CD4-positive, alpha-beta T cell treated with Interleukin-17A for 1 hour (primary cell): ENCODE data around the gene COCH.
"Not testable (repeated sequence)": the region's sequence is repeated elsewhere in the genome, so short reads cannot be mapped to it uniquely, and the experiment has no call there.

ENCODE experiments used
- DNase-seq: peaks from one replicate; pipeline ENCODE4 v3.0.0-alpha.2; 2020

The COCH gene

GRCh38 chr14:30876692-30877091, 2.3 kb downstream of the COCH start:
- no peak for DNase-seq

GRCh38 chr14:30882431-30882830, 8.1 kb downstream of the COCH start:
- no peak for DNase-seq

- DNase-seq = no peak
These were observed 9.3 kb downstream of the COCH start for GRCh38 chr14:30883508-30884294.

DNA sequence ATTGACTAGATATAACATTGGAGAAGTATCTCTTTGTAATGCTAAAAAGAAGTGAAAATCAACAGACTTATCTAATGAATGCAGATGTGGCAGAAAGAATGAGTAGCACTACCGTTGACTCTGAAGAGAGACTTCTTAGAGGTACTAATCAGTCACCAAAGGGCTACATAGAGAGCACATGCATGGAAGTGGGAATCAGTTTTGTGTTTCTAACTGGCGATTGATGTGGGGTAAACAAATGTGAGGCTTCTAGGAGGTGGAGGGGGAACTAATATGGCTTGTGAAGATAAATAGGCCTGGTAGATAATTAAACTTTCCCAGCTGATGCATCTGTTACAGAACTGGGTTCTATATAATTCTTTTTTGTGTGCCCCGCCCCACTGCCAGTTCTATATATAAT, 10.5 kb downstream of the COCH start:
- no peak for DNase-seq

DNA sequence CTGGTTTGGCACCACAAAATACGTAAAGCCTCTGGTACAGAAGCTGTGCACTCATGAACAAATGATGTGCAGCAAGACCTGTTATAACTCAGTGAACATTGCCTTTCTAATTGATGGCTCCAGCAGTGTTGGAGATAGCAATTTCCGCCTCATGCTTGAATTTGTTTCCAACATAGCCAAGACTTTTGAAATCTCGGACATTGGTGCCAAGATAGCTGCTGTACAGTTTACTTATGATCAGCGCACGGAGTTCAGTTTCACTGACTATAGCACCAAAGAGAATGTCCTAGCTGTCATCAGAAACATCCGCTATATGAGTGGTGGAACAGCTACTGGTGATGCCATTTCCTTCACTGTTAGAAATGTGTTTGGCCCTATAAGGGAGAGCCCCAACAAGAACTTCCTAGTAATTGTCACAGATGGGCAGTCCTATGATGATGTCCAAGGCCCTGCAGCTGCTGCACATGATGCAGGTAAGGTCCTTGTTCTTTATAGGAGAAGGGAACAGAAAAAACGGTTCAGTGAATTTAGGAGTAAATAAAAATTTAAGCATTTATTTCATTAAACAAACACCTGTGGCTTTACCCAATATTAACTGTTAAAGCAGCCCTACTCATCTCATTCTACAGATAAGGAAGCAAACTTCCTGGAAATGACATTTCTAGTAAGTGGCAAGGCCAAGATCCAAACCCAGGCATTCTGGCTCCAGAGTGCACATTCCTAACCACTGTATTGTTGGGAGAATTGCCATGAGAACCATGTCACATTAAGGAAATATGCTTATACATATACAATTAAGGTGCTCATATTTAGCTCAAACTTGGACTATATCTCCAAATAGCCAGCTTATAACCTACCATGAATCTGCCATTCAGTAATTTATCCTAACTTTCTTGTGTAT, 11.7 kb downstream of the COCH start:
- no peak for DNase-seq

DNA sequence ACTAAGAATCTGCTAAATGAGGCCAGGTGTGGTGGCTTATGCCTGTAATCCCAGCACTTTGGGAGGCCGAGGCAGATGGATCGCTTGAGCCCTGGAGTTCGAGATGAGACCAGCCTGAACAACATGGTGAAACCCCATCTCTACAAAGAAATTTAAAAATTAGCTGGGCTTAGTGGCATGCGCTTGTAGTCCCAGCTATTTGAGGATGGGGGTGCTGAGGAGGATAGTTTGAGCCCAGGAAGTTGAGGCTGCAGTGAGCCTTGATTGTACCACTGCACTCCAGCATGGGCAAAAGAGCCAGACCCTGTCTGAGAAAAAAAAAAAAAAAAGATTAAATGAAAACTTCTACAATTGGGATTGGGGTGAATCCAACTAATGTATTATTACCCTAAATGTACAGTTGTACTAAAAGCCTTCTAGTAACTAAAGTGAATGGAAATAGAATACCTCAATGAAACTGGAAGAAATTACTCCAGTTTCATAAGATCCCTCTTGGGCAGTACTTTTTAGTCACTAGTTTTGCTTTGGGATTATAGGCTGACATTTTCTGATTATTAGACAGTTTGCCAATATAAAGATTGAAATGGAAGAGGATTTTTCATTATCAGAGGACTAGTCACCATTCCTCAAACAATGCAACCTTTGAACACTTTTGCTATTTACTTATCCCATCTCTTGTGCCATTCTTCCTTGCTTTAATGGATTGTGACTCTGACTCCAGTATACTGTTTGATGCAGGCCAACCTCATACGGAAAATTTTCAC, 14.3 kb downstream of the COCH start:
- DNase-seq = no peak

DNA sequence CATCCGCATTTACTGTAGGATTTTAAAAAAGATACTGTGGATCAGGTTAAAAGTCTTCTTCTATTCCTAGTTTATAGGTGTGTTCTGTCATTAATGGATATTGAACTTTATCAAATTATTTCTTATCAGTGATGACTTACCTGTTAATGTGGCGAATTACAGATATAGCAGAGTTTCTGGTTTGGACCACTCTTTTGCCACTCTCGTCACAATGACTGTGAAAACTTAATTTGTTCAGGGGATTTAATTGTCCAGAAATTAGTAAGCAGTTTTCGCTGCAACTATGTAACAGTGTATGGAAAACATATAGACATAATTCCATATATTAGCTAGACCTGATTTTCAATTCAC, 14.9 kb downstream of the COCH start:
- no peak for DNase-seq

- DNase-seq = no peak
These were observed 19.5 kb downstream of the COCH start for GRCh38 chr14:30893819-30894218.

DNA sequence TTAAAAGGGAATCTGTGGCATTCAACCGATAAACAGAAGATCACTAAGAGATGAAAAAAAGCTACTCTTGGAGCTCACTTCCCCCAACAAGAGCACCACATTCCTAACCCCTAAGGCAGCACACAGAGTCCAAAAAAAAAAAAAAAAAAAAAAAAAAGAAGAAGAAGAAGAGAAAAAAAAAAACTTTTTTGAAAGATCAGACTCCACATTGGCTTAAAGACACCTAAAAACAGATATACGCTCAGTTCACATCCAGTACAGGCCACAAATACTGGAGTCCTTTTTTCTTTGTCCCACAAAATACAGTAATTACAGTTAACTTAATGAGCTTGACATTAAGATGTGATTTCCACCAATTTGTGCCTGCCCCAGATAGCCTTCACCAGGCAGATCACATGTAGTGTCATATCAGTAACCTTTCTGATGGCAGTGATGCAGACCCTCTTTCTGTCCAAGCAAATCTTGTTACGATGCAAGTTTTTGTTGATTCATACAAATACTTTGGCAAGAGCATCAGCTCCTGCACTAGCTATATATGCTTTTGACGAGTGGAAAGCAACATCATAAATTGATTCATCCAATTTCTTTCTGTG, 20.7 kb downstream of the COCH start:
- DNase-seq = no peak

DNA sequence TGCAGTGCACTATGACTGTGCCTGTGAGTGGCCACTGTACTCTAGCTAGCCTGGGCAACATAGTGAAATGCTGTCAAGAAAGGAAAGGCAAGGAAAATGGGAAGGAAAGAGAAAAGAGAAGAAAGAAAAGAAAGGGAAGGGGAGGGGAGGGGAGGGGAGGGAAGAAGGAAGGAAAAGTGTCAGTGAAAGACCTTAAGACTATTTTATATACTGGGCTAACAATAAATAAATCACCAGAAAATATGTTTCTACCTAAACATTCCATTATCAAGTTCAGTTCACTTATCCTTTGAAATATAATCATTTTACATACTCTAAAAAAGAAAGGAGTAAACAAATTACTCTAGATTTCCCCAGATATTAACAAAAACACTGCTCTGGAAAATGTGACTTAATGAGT, 22.1 kb downstream of the COCH start:
- no peak for DNase-seq

- not testable (repeated sequence) for DNase-seq
These were observed 22.8 kb downstream of the COCH start for GRCh38 chr14:30897121-30897520.

DNA sequence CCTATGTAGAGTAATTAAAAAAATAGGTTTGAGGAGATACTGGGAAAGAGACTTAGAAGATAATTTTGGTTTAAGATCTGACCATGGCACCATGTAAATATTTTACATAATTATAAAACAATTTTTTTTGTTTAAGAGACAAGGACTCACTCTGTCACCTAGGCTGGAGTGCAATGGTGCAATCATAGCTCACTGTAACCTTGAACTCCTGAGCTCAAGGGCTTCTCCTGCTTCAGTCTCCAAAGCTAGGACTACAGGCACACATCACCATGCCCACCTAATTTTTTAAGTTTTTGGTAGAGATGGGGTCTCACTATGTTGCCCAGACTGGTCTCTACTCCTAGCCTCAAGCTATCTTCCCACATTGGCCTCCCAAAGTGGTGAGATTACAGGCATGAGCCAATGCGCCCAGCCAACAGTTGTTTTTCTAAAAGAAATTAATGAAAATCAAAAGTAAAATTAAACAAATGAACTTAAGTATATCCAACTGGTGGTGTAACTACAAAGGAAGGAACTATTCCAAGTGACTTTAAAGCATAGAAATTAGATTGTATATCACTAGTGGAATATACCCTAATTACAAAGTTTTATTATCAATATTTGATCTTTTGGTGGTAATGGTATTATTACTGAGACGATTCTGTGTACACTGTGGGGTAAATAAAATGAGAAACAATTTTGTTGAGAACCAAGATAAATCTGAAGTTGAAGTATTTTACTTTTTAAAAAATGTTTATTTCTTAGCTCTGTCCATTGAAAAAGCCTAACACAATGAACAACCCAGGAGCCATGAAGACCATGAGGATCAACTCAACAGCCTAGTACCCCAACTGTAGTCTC, 29.1 kb downstream of the COCH start:
- no peak for DNase-seq

DNA sequence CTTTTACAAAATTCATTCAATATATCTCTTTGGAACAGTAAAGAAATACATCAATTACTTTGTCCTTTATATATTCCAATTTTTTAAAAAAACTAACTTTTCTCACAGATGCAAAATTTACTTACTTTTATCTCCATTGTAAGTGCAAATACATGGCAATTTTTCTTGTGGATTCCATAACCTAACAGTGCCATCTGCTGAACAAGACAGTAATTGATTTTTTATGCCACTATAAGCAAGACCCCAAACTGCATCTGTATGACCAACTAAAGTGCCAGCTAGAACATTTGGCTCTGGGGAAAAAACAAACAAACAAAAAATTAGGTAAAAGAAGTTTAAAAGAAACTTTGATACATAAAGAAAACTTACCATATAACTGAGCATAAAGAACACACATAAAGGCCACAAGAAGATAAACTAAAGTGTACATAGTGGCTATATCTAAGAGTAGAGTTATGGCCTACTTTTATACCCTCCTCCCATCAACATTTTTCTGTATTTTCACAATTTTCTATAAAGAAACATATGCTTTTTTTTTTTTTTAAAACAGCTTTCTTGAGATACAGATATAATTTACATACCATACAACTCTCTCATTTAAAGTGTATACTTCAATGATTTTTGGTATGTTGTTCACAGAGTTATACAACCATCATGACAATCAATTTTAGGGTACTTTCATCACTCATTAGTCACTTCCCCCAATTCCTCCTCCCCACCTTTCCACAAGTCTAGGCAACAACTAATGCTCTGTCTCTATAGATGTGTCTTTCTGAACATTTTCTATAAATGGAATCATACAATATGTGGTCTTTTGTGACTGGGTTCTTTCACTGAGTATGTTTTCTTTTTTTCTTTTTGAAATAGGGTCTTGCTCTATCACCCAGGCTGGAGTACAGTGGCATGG, 32.6 kb downstream of the COCH start:
- DNase-seq = peak; percentile 19

GRCh38 chr14:30907659-30908057, 33.3 kb downstream of the COCH start:
- no peak for DNase-seq

GRCh38 chr14:30908826-30909225, 34.5 kb downstream of the COCH start:
- no peak for DNase-seq

GRCh38 chr14:30914812-30915211, 40.5 kb downstream of the COCH start:
- no peak for DNase-seq

DNA sequence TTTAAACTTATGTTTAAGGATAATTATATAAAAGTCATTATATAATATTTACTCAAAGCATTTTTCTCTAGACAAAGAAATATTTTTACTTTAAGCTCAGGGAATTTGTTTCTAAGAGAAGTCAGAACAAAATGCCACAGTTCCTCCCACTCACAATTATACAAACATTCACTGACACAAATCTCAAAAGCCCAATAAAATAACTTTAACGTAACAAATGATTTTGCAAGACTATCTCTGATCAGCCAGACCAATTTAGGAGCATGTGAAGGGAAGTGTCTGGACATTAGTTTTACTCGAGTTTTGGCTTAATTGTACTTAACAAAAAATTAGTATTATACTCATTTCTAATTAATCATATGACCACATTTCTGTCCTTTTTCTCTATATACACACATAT, 41.2 kb downstream of the COCH start:
- no peak for DNase-seq

- DNase-seq = no peak
These were observed 46.9 kb downstream of the COCH start for GRCh38 chr14:30921305-30921704.

GRCh38 chr14:30921788-30922187, 47.4 kb downstream of the COCH start:
- DNase-seq = no peak

DNA sequence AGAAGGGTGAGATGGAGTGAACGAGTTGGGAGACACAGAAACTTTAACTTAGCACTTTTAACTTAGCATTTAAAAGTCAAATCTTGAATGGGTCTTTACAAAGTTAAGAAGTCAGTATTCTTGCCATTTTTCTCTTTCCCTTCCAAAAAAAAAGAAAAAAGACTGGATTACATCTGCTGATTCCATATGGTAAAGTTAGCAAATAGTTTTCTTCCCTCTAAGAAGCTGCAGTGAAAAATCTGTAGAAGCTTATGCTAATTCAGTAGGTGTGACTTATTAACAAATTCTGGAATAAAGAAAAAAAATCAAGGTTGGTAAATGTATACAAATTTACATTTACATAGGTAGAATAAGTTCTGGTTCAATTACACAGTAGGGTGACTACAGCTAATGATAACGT, 50.9 kb downstream of the COCH start:
- no peak for DNase-seq

DNA sequence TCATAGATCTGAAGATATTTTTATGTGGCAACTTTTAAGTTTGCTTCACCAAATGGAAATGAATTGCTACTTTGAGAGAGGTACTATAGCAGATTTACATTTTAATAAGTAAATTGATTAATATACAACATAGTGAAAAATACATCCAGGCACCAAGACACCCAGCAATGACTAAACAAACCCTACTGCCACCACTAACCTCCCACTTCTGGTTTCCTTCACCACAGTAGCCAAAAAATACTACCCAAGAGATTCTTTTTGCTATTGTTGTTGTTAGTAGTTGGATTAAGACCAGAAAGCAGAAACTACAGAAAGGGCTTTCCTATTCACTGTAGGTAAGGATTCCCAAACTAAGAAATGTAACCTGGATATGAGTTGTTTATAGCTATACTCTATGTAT, 54.1 kb downstream of the COCH start:
- DNase-seq = no peak
